ENCODE data around the gene TXNRD1.

TXNRD1 gene

DNA sequence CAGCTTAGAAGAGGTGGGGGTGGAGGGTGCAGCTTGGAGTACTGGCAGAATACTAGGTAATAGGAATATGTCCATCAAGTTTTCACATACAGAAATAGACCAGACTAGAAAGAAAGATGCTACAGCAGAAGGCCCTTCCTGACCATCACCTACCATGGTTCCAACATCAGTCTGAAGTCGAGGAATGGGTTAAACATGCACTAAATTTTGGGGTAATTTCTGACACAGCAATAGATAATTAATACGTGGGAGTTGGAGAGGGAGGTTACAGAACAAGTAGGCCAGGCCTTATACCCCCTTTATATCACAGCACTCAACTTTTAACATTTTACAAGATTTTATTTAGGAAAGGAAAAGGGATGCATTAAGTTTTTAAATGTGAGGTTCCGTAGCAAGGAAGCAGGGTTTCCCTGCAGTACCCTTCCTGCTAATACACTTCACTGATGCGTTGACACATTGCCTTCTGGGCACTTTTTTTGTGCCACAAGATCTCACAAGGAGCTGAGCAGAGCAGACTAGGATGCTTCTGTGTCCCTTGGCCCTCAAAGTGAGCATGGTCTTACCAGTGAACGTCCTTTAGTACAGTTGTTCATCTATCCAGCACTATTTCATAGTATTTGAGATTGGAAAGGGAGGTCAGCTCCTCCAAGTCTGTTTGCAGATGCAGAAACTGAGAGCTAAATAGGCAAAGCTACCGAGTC is 138.7 kb downstream of the TXNRD1 start:
- Histone ChIP-seq H3K4me3 (ENCODE audit: insufficient read depth, low read depth, low read length, poor library complexity, severe bottlenecking) (no peak overlapping the region), H3K9me3 (ENCODE audit: control insufficient read depth, low read length) (no peaks in the 10 kb centered on the region), H3K27me3 (replicated peaks; ENCODE audit: control insufficient read depth, insufficient read depth, low read length, poor library complexity, severe bottlenecking) (no peaks in the 10 kb centered on the region), H3K4me1 (ENCODE audit: control insufficient read depth, insufficient read depth, low read length, poor library complexity, severe bottlenecking) (no peaks in the 10 kb centered on the region), H3K36me3 (ENCODE audit: control insufficient read depth, insufficient read depth, low read length) (peaks cover 18% of the 10 kb centered on the region), H3K27ac (ENCODE audit: insufficient read depth, low read length, poor library complexity, severe bottlenecking) (no peak overlapping the region)
- DNase-seq, result no peak

DNA sequence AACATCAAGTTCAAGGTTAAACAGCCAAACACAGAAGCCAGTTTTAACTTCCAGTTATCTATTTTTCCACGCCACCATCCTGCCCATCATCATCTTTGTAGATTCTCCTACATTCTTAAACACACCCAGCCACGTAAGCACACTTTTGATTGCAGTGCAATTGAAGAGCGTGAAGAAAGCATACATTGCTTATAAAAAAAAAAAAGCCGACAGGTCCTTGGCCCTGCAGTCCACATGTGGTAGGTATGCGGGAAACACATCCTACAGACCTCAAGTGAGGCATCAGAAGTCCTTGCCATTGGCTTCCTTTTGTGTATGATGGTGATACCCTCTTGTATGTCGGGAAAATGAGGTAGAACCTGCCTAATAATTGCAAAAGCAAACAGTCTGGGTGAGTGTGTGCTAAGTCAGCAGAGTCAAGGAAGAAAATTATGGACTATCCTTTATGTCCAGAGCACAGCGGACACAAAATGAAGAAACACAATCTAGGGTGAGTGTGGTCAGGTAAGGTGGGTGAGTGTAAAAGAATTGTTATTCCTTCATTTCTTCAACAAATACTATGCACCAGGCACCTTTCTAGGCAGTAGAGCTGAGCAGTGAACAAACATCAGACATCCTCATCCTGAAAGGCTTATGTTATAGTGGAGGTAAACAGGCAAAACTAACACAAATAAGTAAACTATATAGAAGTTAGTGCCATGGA is 139.4 kb downstream of the TXNRD1 start:
- Histone ChIP-seq H3K4me3 (ENCODE audit: insufficient read depth, low read depth, low read length, poor library complexity, severe bottlenecking) (no peak overlapping the region), H3K36me3 (ENCODE audit: control insufficient read depth, insufficient read depth, low read length) (peaks cover 11% of the 10 kb centered on the region), H3K4me1 (ENCODE audit: control insufficient read depth, insufficient read depth, low read length, poor library complexity, severe bottlenecking) (no peaks in the 10 kb centered on the region)

DNA sequence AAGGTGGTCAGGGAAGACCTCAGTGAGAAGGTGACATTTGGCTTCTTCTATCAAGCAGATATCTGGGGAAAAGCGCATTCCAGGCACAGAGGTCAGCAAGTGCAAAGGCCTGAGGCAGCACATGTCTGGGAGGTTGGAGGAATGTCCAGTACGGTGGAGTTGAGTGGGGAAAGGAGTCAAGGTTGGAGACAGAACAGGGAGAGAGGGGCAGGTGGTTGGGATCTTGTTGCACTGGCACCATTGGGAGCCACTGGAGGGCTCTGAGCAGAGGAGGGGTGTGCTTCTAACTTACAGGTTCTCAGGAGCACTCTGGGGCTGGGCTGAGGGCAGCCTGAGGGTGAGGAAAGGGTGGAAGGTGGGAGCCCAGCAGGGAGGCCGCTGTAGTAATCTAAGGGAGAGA is 140.1 kb downstream of the TXNRD1 start:
- Histone ChIP-seq H3K4me1 (ENCODE audit: control insufficient read depth, insufficient read depth, low read length, poor library complexity, severe bottlenecking) (no peaks in the 10 kb centered on the region), H3K4me3 (ENCODE audit: insufficient read depth, low read depth, low read length, poor library complexity, severe bottlenecking) (no peak overlapping the region), H3K9me3 (ENCODE audit: control insufficient read depth, low read length) (no peaks in the 10 kb centered on the region), H3K27me3 (replicated peaks; ENCODE audit: control insufficient read depth, insufficient read depth, low read length, poor library complexity, severe bottlenecking) (no peaks in the 10 kb centered on the region), H3K36me3 (ENCODE audit: control insufficient read depth, insufficient read depth, low read length) (peaks cover 5% of the 10 kb centered on the region), H3K27ac (ENCODE audit: insufficient read depth, low read length, poor library complexity, severe bottlenecking) (no peak overlapping the region)
- DNase-seq, result no peak

More for the DNA sequence above, 139.4 kb downstream of the TXNRD1 start:
- no peaks in the 10 kb centered on the region for H3K9me3 ChIP-seq (ENCODE audit: control insufficient read depth, low read length)
- no peaks in the 10 kb centered on the region for H3K27me3 ChIP-seq (replicated peaks; ENCODE audit: control insufficient read depth, insufficient read depth, low read length, poor library complexity, severe bottlenecking)
- H3K27ac ChIP-seq (ENCODE audit: insufficient read depth, low read length, poor library complexity, severe bottlenecking), result no peak overlapping the region
- no peak for DNase-seq

DNA sequence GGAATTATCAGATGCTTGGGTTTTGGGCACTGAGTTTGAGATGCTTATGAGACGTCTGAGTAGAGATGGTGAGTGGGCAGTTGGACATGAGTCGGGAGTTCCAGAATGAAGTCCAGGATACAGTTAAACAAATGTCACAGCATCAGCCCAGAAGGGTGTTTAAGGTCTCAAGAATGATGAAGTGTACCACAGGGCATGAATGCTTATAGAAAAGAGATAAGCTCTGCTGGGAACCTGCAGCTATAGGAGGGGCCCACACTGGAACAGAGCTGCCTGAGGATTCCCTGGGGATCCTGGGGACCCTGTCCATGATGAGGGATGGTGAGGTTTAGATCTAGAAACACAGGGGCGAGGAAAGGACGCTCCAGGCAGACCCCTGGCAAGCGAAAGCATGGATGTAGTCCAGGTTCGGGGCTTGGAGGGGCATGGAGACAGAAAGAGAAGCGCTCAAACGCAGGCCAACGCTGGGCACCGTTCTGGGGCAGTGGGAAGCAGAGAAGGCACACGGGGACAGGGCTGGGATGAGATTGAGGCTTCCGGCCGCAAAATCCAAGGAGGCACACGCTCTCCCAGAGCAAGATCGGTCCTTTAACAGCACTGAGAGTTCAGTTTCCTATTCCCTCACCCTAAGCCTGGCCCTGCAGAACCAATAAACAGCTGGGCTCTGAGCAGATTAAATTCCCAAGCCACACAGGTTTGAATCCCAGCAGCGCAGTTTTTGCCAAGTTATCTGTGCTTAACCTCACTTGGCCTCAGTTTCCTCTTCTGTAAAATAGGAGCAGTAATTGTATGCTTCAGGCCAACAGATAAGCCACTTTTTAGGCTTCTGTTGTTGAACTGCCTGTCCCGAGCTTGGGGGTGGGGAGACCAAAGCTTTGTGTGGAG is 140.9 kb downstream of the TXNRD1 start:
- no peaks in the 10 kb centered on the region for H3K4me1 ChIP-seq (ENCODE audit: control insufficient read depth, insufficient read depth, low read length, poor library complexity, severe bottlenecking)
- no peak for DNase-seq
- no peaks in the 10 kb centered on the region for H3K27me3 ChIP-seq (replicated peaks; ENCODE audit: control insufficient read depth, insufficient read depth, low read length, poor library complexity, severe bottlenecking)

DNA sequence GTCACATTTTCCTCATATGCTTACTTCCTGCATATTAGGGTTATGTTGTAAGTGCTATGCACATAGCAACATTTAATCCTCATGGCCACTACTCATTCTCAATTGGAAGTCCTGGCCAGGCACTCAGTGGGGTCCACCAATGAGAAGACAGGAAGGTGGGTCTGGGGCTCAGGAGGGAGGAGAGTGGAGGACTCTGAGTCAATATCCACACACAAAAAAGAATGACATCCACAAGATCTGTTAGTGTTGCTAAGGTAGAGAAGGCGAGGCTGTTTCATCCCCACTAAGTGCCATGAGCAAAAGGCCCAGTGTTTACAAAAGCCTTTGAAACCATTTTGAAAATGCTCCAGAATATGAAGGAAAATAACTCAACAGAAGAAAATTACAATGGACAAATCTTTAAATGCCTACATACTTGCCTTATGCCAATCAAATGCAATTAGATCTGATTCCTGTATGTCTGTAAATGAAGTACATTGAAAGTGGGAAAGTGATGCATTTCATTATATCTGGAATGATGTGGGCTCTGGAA is 141.9 kb downstream of the TXNRD1 start:
- Histone ChIP-seq H3K36me3 (ENCODE audit: control insufficient read depth, insufficient read depth, low read length) (no peaks in the 10 kb centered on the region), H3K9me3 (ENCODE audit: control insufficient read depth, low read length) (no peaks in the 10 kb centered on the region), H3K27ac (ENCODE audit: insufficient read depth, low read length, poor library complexity, severe bottlenecking) (no peak overlapping the region), H3K27me3 (replicated peaks; ENCODE audit: control insufficient read depth, insufficient read depth, low read length, poor library complexity, severe bottlenecking) (no peaks in the 10 kb centered on the region), H3K4me3 (ENCODE audit: insufficient read depth, low read depth, low read length, poor library complexity, severe bottlenecking) (no peak overlapping the region), H3K4me1 (ENCODE audit: control insufficient read depth, insufficient read depth, low read length, poor library complexity, severe bottlenecking) (no peaks in the 10 kb centered on the region)
- no peak for DNase-seq

More for the DNA sequence above, 140.9 kb downstream of the TXNRD1 start:
- Histone ChIP-seq H3K9me3 (ENCODE audit: control insufficient read depth, low read length) (no peaks in the 10 kb centered on the region), H3K27ac (ENCODE audit: insufficient read depth, low read length, poor library complexity, severe bottlenecking) (no peak overlapping the region), H3K36me3 (ENCODE audit: control insufficient read depth, insufficient read depth, low read length) (no peaks in the 10 kb centered on the region), H3K4me3 (ENCODE audit: insufficient read depth, low read depth, low read length, poor library complexity, severe bottlenecking) (no peak overlapping the region)

DNA sequence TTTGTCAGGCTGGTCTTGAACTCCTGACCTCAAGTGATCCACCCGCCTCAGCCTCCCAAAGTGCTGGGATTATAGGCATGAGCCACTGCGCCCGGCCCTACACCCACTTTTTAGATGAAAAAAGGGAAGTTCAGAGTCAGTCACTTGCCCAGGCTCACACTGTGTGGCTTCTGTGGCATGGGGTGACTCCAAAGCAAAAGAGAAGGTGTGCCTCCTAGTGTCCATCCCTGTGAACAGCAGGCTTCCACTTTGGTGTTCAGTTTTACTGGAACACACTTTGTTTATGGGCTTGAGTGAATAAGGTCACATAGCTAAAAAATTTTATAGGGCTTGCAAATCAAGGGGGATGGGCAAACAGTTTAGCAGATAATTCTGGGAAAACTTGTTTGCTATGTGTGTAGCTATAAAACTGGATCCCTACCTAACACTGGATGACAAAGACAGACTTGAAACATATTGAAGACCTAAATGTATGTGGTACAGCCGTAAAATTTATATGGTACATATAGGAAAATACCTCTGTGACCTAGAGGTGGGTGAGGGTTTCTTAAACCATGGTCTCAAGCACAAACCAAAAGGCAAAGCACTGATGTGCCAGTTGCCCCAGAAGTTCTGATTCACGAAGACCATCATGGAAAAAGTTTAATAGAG is 142.9 kb downstream of the TXNRD1 start:
- peak; percentile 35 to 46 (median 42) for DNase-seq
- Histone ChIP-seq H3K27me3 (replicated peaks; ENCODE audit: control insufficient read depth, insufficient read depth, low read length, poor library complexity, severe bottlenecking) (no peaks in the 10 kb centered on the region), H3K4me1 (ENCODE audit: control insufficient read depth, insufficient read depth, low read length, poor library complexity, severe bottlenecking) (no peaks in the 10 kb centered on the region), H3K4me3 (ENCODE audit: insufficient read depth, low read depth, low read length, poor library complexity, severe bottlenecking) (no peak overlapping the region), H3K27ac (ENCODE audit: insufficient read depth, low read length, poor library complexity, severe bottlenecking) (no peak overlapping the region), H3K9me3 (ENCODE audit: control insufficient read depth, low read length) (no peaks in the 10 kb centered on the region), H3K36me3 (ENCODE audit: control insufficient read depth, insufficient read depth, low read length) (no peaks in the 10 kb centered on the region)

DNA sequence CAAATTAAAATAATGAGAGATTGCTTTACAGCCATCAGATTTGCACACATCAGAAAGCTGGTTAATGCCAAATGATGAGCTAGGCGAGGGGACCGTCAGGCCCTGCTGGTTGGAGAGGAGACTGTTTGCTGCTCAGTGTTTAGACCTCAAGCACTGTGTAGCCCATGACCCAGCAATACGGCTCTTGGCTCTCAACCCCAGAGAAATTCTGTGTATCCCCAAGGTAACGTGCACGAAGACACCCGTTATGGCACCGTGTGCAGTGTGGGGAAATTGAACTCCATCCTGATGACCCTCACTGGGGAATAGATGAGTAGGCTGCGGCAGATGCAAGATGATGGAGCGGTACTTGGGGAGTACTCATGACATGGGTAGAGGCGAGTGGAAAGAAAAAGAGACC is 143.6 kb downstream of the TXNRD1 start:
- Histone ChIP-seq H3K4me1 (ENCODE audit: control insufficient read depth, insufficient read depth, low read length, poor library complexity, severe bottlenecking) (no peaks in the 10 kb centered on the region), H3K4me3 (ENCODE audit: insufficient read depth, low read depth, low read length, poor library complexity, severe bottlenecking) (no peak overlapping the region), H3K9me3 (ENCODE audit: control insufficient read depth, low read length) (no peaks in the 10 kb centered on the region), H3K27ac (ENCODE audit: insufficient read depth, low read length, poor library complexity, severe bottlenecking) (no peak overlapping the region), H3K27me3 (replicated peaks; ENCODE audit: control insufficient read depth, insufficient read depth, low read length, poor library complexity, severe bottlenecking) (no peaks in the 10 kb centered on the region), H3K36me3 (ENCODE audit: control insufficient read depth, insufficient read depth, low read length) (no peaks in the 10 kb centered on the region)
- DNase-seq, result no peak

DNA sequence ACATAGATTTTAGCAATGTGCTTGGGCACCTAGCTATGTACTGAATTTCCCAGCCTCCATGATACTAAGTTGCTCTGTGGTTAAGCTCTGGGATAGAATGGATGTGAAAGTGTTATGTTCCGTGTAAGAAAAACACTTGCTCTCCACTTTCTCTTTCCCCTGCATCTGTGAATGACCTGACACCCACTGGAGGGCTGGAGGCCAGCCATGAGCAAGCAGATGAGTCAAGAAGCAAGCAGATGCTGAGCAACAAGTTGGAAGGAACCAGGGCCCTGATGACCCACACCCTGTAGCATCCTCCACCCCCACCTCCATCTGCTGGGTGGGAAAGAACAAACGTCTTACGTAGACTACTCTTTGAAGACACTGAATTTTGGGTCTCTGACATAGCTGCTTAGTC is 144.6 kb downstream of the TXNRD1 start:
- no peaks in the 10 kb centered on the region for H3K36me3 ChIP-seq (ENCODE audit: control insufficient read depth, insufficient read depth, low read length)
- no peaks in the 10 kb centered on the region for H3K9me3 ChIP-seq (ENCODE audit: control insufficient read depth, low read length)
- DNase-seq, result no peak
- no peaks in the 10 kb centered on the region for H3K27me3 ChIP-seq (replicated peaks; ENCODE audit: control insufficient read depth, insufficient read depth, low read length, poor library complexity, severe bottlenecking)
- no peak overlapping the region for H3K27ac ChIP-seq (ENCODE audit: insufficient read depth, low read length, poor library complexity, severe bottlenecking)
- H3K4me1 ChIP-seq (ENCODE audit: control insufficient read depth, insufficient read depth, low read length, poor library complexity, severe bottlenecking), result no peaks in the 10 kb centered on the region
- H3K4me3 ChIP-seq (ENCODE audit: insufficient read depth, low read depth, low read length, poor library complexity, severe bottlenecking), result no peak overlapping the region

DNA sequence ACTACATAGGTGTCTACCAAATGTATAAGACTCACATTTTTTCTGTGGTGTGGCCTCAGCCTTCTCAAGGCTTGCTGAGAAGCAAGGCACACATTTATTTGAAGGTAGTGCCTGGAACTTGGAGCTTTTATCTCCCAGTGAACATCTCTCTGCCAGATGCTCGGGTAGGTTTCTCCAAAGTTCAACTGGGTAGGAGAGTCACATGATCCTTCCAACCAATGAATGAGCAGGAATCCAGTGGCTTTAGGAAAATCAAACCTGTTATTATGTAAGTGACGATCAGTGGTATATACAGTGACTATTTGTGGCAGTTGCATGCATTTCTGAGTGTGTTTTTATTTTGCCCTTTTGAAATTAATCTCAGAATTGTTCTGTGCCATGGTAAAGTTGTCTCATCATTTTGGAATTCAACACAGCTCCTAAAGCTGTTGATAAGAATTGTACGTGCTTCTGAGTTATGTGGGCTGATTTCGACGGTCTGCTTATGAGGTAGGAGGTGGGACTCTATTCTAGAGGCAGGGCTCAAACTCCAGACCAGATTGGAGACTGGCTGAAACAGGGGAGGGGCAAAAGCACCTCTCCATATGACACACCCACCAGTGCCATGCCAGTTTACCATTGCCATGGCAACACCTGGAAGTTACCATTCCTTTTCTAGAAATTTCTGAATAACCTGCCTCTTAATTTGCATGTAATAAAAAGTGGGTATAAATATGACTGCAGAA is 145.6 kb downstream of the TXNRD1 start:
- no peaks in the 10 kb centered on the region for H3K27me3 ChIP-seq (replicated peaks; ENCODE audit: control insufficient read depth, insufficient read depth, low read length, poor library complexity, severe bottlenecking)
- H3K4me3 ChIP-seq (ENCODE audit: insufficient read depth, low read depth, low read length, poor library complexity, severe bottlenecking), result no peak overlapping the region
- H3K27ac ChIP-seq (ENCODE audit: insufficient read depth, low read length, poor library complexity, severe bottlenecking), result no peak overlapping the region
- no peaks in the 10 kb centered on the region for H3K9me3 ChIP-seq (ENCODE audit: control insufficient read depth, low read length)
- no peaks in the 10 kb centered on the region for H3K4me1 ChIP-seq (ENCODE audit: control insufficient read depth, insufficient read depth, low read length, poor library complexity, severe bottlenecking)
- no peak for DNase-seq
- no peaks in the 10 kb centered on the region for H3K36me3 ChIP-seq (ENCODE audit: control insufficient read depth, insufficient read depth, low read length)

All from effector memory CD4-positive, alpha-beta T cell (primary cell).